NAMALWA (cell line): Measurements from ENCODE around the gene PPP1R1C.

ENCODE experiments used
- DNase-seq: peaks from one replicate; pipeline ENCODE4 v3.0.0-alpha.2; 2015; ENCODE audit warnings: low spot score

Gene PPP1R1C

GRCh38 chr2:182064019-182064778 is 78.5 kb downstream of the PPP1R1C start:
- DNase-seq, result no peak

- DNase-seq, result no peak
Observed at GRCh38 chr2:182066400-182067087, 80.9 kb downstream of the PPP1R1C start.

- DNase-seq, result no peak
Observed at GRCh38 chr2:182067393-182067792, 81.7 kb downstream of the PPP1R1C start.

GRCh38 chr2:182068811-182069210 is 83.2 kb downstream of the PPP1R1C start:
- no peak for DNase-seq

GRCh38 chr2:182069416-182069815 is 83.8 kb downstream of the PPP1R1C start:
- no peak for DNase-seq

- DNase-seq, result no peak
Observed at GRCh38 chr2:182069908-182070307, 84.3 kb downstream of the PPP1R1C start.

GRCh38 chr2:182070736-182071135 is 85.1 kb downstream of the PPP1R1C start:
- no peak for DNase-seq

- no peak for DNase-seq
Observed at GRCh38 chr2:182072861-182073260, 87.2 kb downstream of the PPP1R1C start.

GRCh38 chr2:182073613-182074012 is 88.0 kb downstream of the PPP1R1C start:
- DNase-seq, result no peak

- DNase-seq, result no peak
Observed at GRCh38 chr2:182077023-182077422, 91.4 kb downstream of the PPP1R1C start.

- peak; percentile 87 for DNase-seq
Observed at GRCh38 chr2:182077448-182078142, 91.9 kb downstream of the PPP1R1C start.

- no peak for DNase-seq
Observed at GRCh38 chr2:182078988-182079602, 93.4 kb downstream of the PPP1R1C start.

- no peak for DNase-seq
Observed at GRCh38 chr2:182080493-182080892, 94.8 kb downstream of the PPP1R1C start.

GRCh38 chr2:182081602-182082260 is 96.1 kb downstream of the PPP1R1C start:
- no peak for DNase-seq

- DNase-seq, result no peak
Observed at GRCh38 chr2:182088681-182089320, 103.1 kb downstream of the PPP1R1C start.

GRCh38 chr2:182090486-182090885 is 104.8 kb downstream of the PPP1R1C start:
- DNase-seq, result no peak

- DNase-seq, result peak; percentile 37
Observed at GRCh38 chr2:182097571-182098164, 112.0 kb downstream of the PPP1R1C start.

GRCh38 chr2:182098648-182099047 is 113.0 kb downstream of the PPP1R1C start:
- DNase-seq, result no peak

GRCh38 chr2:182101263-182101662 is 115.6 kb downstream of the PPP1R1C start:
- peak; percentile 34 for DNase-seq

- DNase-seq, result no peak
Observed at GRCh38 chr2:182103526-182103925, 117.9 kb downstream of the PPP1R1C start.

GRCh38 chr2:182110347-182110746 is 124.7 kb downstream of the PPP1R1C start:
- no peak for DNase-seq
